Neural progenitor cell (in vitro differentiated cells): Measurements from ENCODE around the gene DPM3. TPM values are rescaled to one million over a fixed set of nuclear protein-coding genes. Genes with fewer than 3 reads are reported as not detected.
"Not testable (repeated sequence)": the region's sequence is repeated elsewhere in the genome, so short reads cannot be mapped to it uniquely, and the experiment has no call there.

Source experiments
- DNase-seq: peaks from one replicate; pipeline ENCODE4 v3.0.0-alpha.2; 2016; ENCODE audit warnings: low spot score
- H2AFZ ChIP-seq: fragments of 200-600 bp; sonication (generic); replicated peaks from 2 replicates; pipeline ENCODE4 v1.6.1; 2016; ENCODE audit warnings: antibody characterized with exemption
- H3F3A ChIP-seq: fragments of 200-600 bp; sonication (generic); 2 replicates; pipeline ENCODE4 v1.6.1; 2016; ENCODE audit warnings: antibody characterized with exemption, low read depth
- H3K27ac ChIP-seq: fragments of 200-600 bp; sonication (generic); 2 replicates; pipeline ENCODE4 v1.5.1; 2016; ENCODE audit warnings: mild to moderate bottlenecking
- H3K27me3 ChIP-seq: fragments of 200-600 bp; sonication (generic); 2 replicates; pipeline ENCODE4 v1.6.1; 2016; ENCODE audit warnings: mild to moderate bottlenecking, moderate library complexity
- H3K36me3 ChIP-seq: fragments of 200-600 bp; sonication (generic); 2 replicates; pipeline ENCODE4 v1.5.1; 2016
- H3K4me1 ChIP-seq: fragments of 200-600 bp; sonication (generic); 2 replicates; pipeline ENCODE4 v1.6.1; 2016; ENCODE audit warnings: mixed run types
- H3K4me2 ChIP-seq: fragments of 200-600 bp; sonication (generic); 2 replicates; pipeline ENCODE4 v1.6.1; 2016
- H3K4me3 ChIP-seq: fragments of 200-600 bp; sonication (generic); 2 replicates; pipeline ENCODE4 v1.5.1; 2016
- H3K79me2 ChIP-seq: fragments of 200-600 bp; sonication (generic); 2 replicates; pipeline ENCODE4 v1.6.1; 2016; ENCODE audit warnings: low read depth
- H3K9ac ChIP-seq: fragments of 200-600 bp; sonication (generic); 2 replicates; pipeline ENCODE4 v1.6.1; 2016
- H3K9me3 ChIP-seq: fragments of 200-600 bp; sonication (generic); 2 replicates; pipeline ENCODE4 v1.5.1; 2016; ENCODE audit warnings: low read depth
- H4K20me1 ChIP-seq: fragments of 200-600 bp; sonication (generic); 2 replicates; pipeline ENCODE4 v1.6.1; 2016; ENCODE audit warnings: low read depth
- H3K27ac Mint-ChIP-seq: 3 replicates; pipeline ENCODE4 v1.8.0; 2021; ENCODE audit warnings: mixed read lengths
- H3K27me3 Mint-ChIP-seq: 2 replicates; pipeline ENCODE4 v1.8.0; 2022; ENCODE audit warnings: low read depth, mild to moderate bottlenecking, inconsistent platforms, moderate library complexity, mixed read lengths; ENCODE audit not compliant: insufficient read depth
- H3K36me3 Mint-ChIP-seq: 3 replicates; pipeline ENCODE4 v1.8.0; 2021; ENCODE audit warnings: mixed read lengths
- H3K4me1 Mint-ChIP-seq: 3 replicates; pipeline ENCODE4 v1.8.0; 2021; ENCODE audit warnings: mixed read lengths
- H3K4me3 Mint-ChIP-seq: 3 replicates; pipeline ENCODE4 v1.8.0; 2021; ENCODE audit warnings: mild to moderate bottlenecking, moderate library complexity, mixed read lengths
- H3K9me3 Mint-ChIP-seq: 3 replicates; pipeline ENCODE4 v1.8.0; 2020; ENCODE audit warnings: mixed read lengths
- CTCF ChIP-seq: fragments of 200-600 bp; sonication (generic); IDR thresholded peaks from 2 replicates; pipeline ENCODE4 v1.5.1; 2017; ENCODE audit warnings: antibody characterized with exemption, mild to moderate bottlenecking
- EZH2 ChIP-seq: fragments of 200-600 bp; sonication (generic); IDR thresholded peaks from 2 replicates; pipeline ENCODE4 v1.6.1; 2017; ENCODE audit warnings: antibody characterized with exemption, mild to moderate bottlenecking, moderate library complexity
- EZH2phosphoT487 ChIP-seq: fragments of 200-600 bp; sonication (generic); IDR thresholded peaks from 2 replicates; pipeline ENCODE4 v1.6.1; 2017; ENCODE audit warnings: antibody characterized with exemption
- total RNA-seq: library from RNA; depleted of rRNA; stranded (reverse); fragments of >200 nt; gene quantifications from 2 replicates; pipeline ENCODE4 v1.2.3, GENCODE V29; 2015; ENCODE audit warnings: low replicate concordance

DPM3 gene
- total RNA-seq, 1 donor from 2014 or later = 16.8 TPM

DNA sequence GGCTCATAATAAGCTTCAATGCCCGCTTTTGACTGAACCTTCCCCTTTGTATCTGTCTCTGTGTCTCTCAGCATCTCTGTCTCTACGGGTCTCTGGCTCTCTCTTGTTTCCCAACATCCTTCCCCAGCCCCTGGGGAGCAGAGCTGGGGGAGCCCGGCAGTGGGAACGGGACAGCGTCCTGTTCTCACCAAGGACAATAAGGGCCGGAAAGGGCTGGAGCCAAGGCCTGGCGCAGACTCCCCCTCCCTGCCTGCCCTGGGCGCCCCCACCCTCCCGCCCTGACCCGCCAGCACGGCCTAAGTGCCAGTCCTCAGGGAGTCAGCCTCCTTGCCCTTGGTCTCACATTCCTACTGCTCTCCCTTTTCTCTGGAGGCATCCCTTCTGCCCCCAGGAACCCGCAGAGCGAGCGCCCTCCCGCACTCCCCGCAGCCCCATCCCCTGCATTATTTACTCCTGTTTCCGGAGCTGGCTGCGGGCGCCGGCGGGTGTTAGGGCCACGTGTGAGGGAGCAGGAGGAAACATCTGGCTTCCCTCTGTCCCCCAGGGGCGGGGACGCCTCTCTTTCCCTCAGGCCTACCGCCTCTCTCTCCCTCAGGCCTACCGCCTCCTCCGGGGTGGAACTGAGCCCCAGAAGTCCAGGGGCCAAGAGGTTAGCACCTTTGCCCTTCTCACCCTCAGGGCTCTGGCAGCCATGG lies 26.3 kb upstream of the DPM3 start:
- H3K4me3 ChIP-seq = no peak overlapping the region
- peaks cover 50% of the 10 kb centered on the region for H3F3A ChIP-seq
- peaks cover 7% of the 10 kb centered on the region for H3K79me2 ChIP-seq
- peaks cover 23% of the 10 kb centered on the region for H3K4me1 Mint-ChIP-seq
- peaks cover 19% of the 10 kb centered on the region for H3K4me1 ChIP-seq
- H3K27me3 ChIP-seq = no peaks in the 10 kb centered on the region
- peak overlapping the region; percentile 73 for H3K4me2 ChIP-seq
- peaks cover 13% of the 10 kb centered on the region for H3K9me3 Mint-ChIP-seq
- H3K27ac ChIP-seq = peak overlapping the region; percentile 76
- peaks cover 4% of the 10 kb centered on the region for H3K36me3 Mint-ChIP-seq
- peak overlapping the region; percentile 84 for H3K4me3 Mint-ChIP-seq
- DNase-seq = peak; percentile 78
- TF ChIP-seq CTCF (no peak), EZH2phosphoT487 (no peak), EZH2 (no peak)
- H3K36me3 ChIP-seq = no peaks in the 10 kb centered on the region
- no peaks in the 10 kb centered on the region for H4K20me1 ChIP-seq
- peaks cover 13% of the 10 kb centered on the region for H3K27me3 Mint-ChIP-seq
- H2AFZ ChIP-seq = peak overlapping the region; percentile 38
- H3K9me3 ChIP-seq = no peaks in the 10 kb centered on the region
- no peak overlapping the region for H3K9ac ChIP-seq
- peak overlapping the region; percentile 69 for H3K27ac Mint-ChIP-seq

- Mint-ChIP-seq H3K4me3 (peak overlapping the region; percentile 60), H3K27me3 (peaks cover 13% of the 10 kb centered on the region), H3K4me1 (peaks cover 23% of the 10 kb centered on the region), H3K36me3 (peaks cover 4% of the 10 kb centered on the region), H3K27ac (peak overlapping the region; percentile 69), H3K9me3 (peaks cover 13% of the 10 kb centered on the region)
- Histone ChIP-seq H2AFZ (peak overlapping the region; percentile 38), H3K36me3 (no peaks in the 10 kb centered on the region), H3F3A (peaks cover 48% of the 10 kb centered on the region), H3K27me3 (no peaks in the 10 kb centered on the region), H3K27ac (peak overlapping the region; percentile 76), H3K4me2 (peak overlapping the region; percentile 73), H3K79me2 (peaks cover 1% of the 10 kb centered on the region), H4K20me1 (no peaks in the 10 kb centered on the region), H3K9me3 (no peaks in the 10 kb centered on the region), H3K4me1 (peaks cover 19% of the 10 kb centered on the region), H3K9ac (no peak overlapping the region), H3K4me3 (no peak overlapping the region)
- TF ChIP-seq CTCF (no peak), EZH2phosphoT487 (no peak), EZH2 (no peak)
- peak; percentile 69 for DNase-seq
Observed at GRCh38 chr1:155166051-155166470, 25.7 kb upstream of the DPM3 start.

- DNase-seq, H3K27me3 ChIP-seq, H3K4me3 Mint-ChIP-seq, H3K4me3 ChIP-seq, H3K36me3 ChIP-seq, H3K9ac ChIP-seq, H3K36me3 Mint-ChIP-seq, H3K79me2 ChIP-seq, H3K9me3 ChIP-seq, H2AFZ ChIP-seq, H3K4me2 ChIP-seq, H3K27ac Mint-ChIP-seq, H3K27ac ChIP-seq, H4K20me1 ChIP-seq: not testable (repeated sequence)
- peaks cover 13% of the 10 kb centered on the region for H3K9me3 Mint-ChIP-seq
- peaks cover 43% of the 10 kb centered on the region for H3F3A ChIP-seq
- H3K4me1 Mint-ChIP-seq = peaks cover 26% of the 10 kb centered on the region
- peaks cover 18% of the 10 kb centered on the region for H3K27me3 Mint-ChIP-seq
- peaks cover 19% of the 10 kb centered on the region for H3K4me1 ChIP-seq
Observed at GRCh38 chr1:155164625-155165024, 24.3 kb upstream of the DPM3 start.

- not testable (repeated sequence) for H3K27ac ChIP-seq, H3K9ac ChIP-seq, H3K9me3 ChIP-seq, H3K4me3 Mint-ChIP-seq, DNase-seq, H3K36me3 Mint-ChIP-seq, H3K79me2 ChIP-seq, H3K27me3 ChIP-seq, H3K4me2 ChIP-seq, H4K20me1 ChIP-seq, H2AFZ ChIP-seq, H3K36me3 ChIP-seq, H3K4me3 ChIP-seq
- Histone ChIP-seq H3F3A (peaks cover 35% of the 10 kb centered on the region), H3K4me1 (peaks cover 19% of the 10 kb centered on the region)
- H3K27me3 Mint-ChIP-seq = peaks cover 15% of the 10 kb centered on the region
- peaks cover 13% of the 10 kb centered on the region for H3K9me3 Mint-ChIP-seq
- peaks cover 26% of the 10 kb centered on the region for H3K4me1 Mint-ChIP-seq
- peak overlapping the region; percentile 5 for H3K27ac Mint-ChIP-seq
Observed at GRCh38 chr1:155163785-155164184, 23.5 kb upstream of the DPM3 start.

GRCh38 chr1:155162631-155163030 lies 22.3 kb upstream of the DPM3 start:
- peaks cover 13% of the 10 kb centered on the region for H3K9me3 Mint-ChIP-seq
- H3K4me1 Mint-ChIP-seq = peaks cover 21% of the 10 kb centered on the region
- Histone ChIP-seq H3F3A (peaks cover 23% of the 10 kb centered on the region), H3K4me1 (peaks cover 19% of the 10 kb centered on the region)
- not testable (repeated sequence) for H3K27ac Mint-ChIP-seq, H3K36me3 ChIP-seq, H3K27me3 ChIP-seq, H3K4me3 Mint-ChIP-seq, H3K79me2 ChIP-seq, DNase-seq, H4K20me1 ChIP-seq, H3K9ac ChIP-seq, H3K36me3 Mint-ChIP-seq, H2AFZ ChIP-seq, H3K27ac ChIP-seq, H3K4me3 ChIP-seq, H3K9me3 ChIP-seq, H3K4me2 ChIP-seq
- H3K27me3 Mint-ChIP-seq = peaks cover 15% of the 10 kb centered on the region
